GM23338 (cell line): ENCODE results near the gene AQP5. TPM values are rescaled to one million over a fixed set of nuclear protein-coding genes. Genes with fewer than 3 reads are reported as not detected.

Experiments
- ATAC-seq: fragments of 200-7000 bp; cut with Tn5 transposase; 3 replicates; pipeline ENCODE4 v1.9.1; 2020
- DNase-seq: peaks from one replicate; pipeline ENCODE4 v3.0.0-alpha.2; 2015; ENCODE audit warnings: low spot score
- H2AFZ ChIP-seq: fragments of 200-600 bp; sonication (generic); 2 replicates; pipeline ENCODE4 v1.8.0; 2016; ENCODE audit warnings: antibody characterized with exemption, mild to moderate bottlenecking, moderate library complexity
- H3F3A ChIP-seq: fragments of 200-600 bp; sonication (generic); replicated peaks from 2 replicates; pipeline ENCODE4 v1.8.0; 2017; ENCODE audit warnings: antibody characterized with exemption, mixed run types, low read depth
- H3K27ac ChIP-seq: fragments of 200-600 bp; sonication (generic); 2 replicates; pipeline ENCODE4 v1.6.1; 2016; ENCODE audit warnings: low read depth
- H3K27me3 ChIP-seq: fragments of 200-600 bp; sonication (generic); 2 replicates; pipeline ENCODE4 v1.8.0; 2016; ENCODE audit warnings: mild to moderate bottlenecking, mixed run types, moderate library complexity; ENCODE audit not compliant: insufficient read depth
- H3K36me3 ChIP-seq: fragments of 200-600 bp; sonication (generic); 2 replicates; pipeline ENCODE4 v1.8.0; 2016; ENCODE audit warnings: mild to moderate bottlenecking; ENCODE audit not compliant: insufficient read depth
- H3K4me1 ChIP-seq: fragments of 200-600 bp; sonication (generic); 2 replicates; pipeline ENCODE4 v1.8.0; 2016; ENCODE audit warnings: mild to moderate bottlenecking, moderate library complexity; ENCODE audit not compliant: insufficient read depth
- H3K4me2 ChIP-seq: fragments of 200-600 bp; sonication (generic); 2 replicates; pipeline ENCODE4 v1.7.1; 2017; ENCODE audit warnings: mixed run types
- H3K4me3 ChIP-seq: fragments of 200-600 bp; sonication (generic); 2 replicates; pipeline ENCODE4 v1.6.1; 2016; ENCODE audit warnings: mixed run types
- H3K79me2 ChIP-seq: fragments of 200-600 bp; sonication (generic); replicated peaks from 2 replicates; pipeline ENCODE4 v1.8.0; 2017; ENCODE audit warnings: mild to moderate bottlenecking; ENCODE audit not compliant: insufficient read depth
- H3K9me2 ChIP-seq: fragments of 200-600 bp; sonication (generic); 2 replicates; pipeline ENCODE4 v1.8.0; 2017; ENCODE audit not compliant: insufficient read depth
- H4K20me1 ChIP-seq: fragments of 200-600 bp; sonication (generic); replicated peaks from 2 replicates; pipeline ENCODE4 v1.8.0; 2017; ENCODE audit warnings: mild to moderate bottlenecking; ENCODE audit not compliant: insufficient read depth
- H3K27ac Mint-ChIP-seq: 2 replicates; pipeline ENCODE4 v1.8.0; 2020; ENCODE audit warnings: inconsistent platforms, mild to moderate bottlenecking, moderate library complexity, mixed read lengths
- H3K27me3 Mint-ChIP-seq: 3 replicates; pipeline ENCODE4 v1.8.0; 2022; ENCODE audit warnings: low read depth, mild to moderate bottlenecking, moderate library complexity, mixed read lengths, inconsistent platforms; ENCODE audit not compliant: insufficient read depth, poor library complexity
- H3K36me3 Mint-ChIP-seq: 3 replicates; pipeline ENCODE4 v1.8.0; 2021; ENCODE audit warnings: low read depth, mild to moderate bottlenecking, inconsistent platforms, moderate library complexity, mixed read lengths
- H3K4me1 Mint-ChIP-seq: 3 replicates; pipeline ENCODE4 v1.8.0; 2020; ENCODE audit warnings: mild to moderate bottlenecking, inconsistent platforms, mixed read lengths
- H3K4me3 Mint-ChIP-seq: 3 replicates; pipeline ENCODE4 v1.8.0; 2021; ENCODE audit warnings: moderate library complexity, mild to moderate bottlenecking, inconsistent platforms, mixed read lengths
- H3K9me3 Mint-ChIP-seq: 3 replicates; pipeline ENCODE4 v1.8.0; 2020; ENCODE audit warnings: moderate library complexity, mild to moderate bottlenecking, inconsistent platforms, mixed read lengths
- CREB1 ChIP-seq: fragments of 250-450 bp; sonication (Bioruptor Pico); IDR thresholded peaks from 2 replicates; pipeline ENCODE4 v1.5.0; 2020; ENCODE audit warnings: low read depth, mild to moderate bottlenecking, moderate library complexity
- ETS1 ChIP-seq: IDR thresholded peaks from 2 replicates; pipeline ENCODE4 v1.6.1; 2016; ENCODE audit warnings: antibody characterized with exemption
- EZH2phosphoT487 ChIP-seq: fragments of 200-600 bp; sonication (generic); IDR thresholded peaks from one replicate; pipeline ENCODE4 v1.8.1; 2018; ENCODE audit warnings: antibody characterized with exemption; ENCODE audit not compliant: unreplicated experiment
- JUNB ChIP-seq: IDR thresholded peaks from one replicate; pipeline ENCODE4 v1.6.1; 2016; ENCODE audit warnings: antibody characterized with exemption; ENCODE audit not compliant: unreplicated experiment
- NANOG ChIP-seq: IDR thresholded peaks from 2 replicates; pipeline ENCODE4 v1.6.1; 2016; ENCODE audit warnings: antibody characterized with exemption, borderline replicate concordance
- STAT1 ChIP-seq: IDR thresholded peaks from one replicate; pipeline ENCODE4 v1.6.1; 2016; ENCODE audit warnings: antibody characterized with exemption; ENCODE audit not compliant: unreplicated experiment
- ZNF114 ChIP-seq: fragments of 250-450 bp; sonication (Bioruptor Pico); IDR thresholded peaks from 2 replicates; pipeline ENCODE4 v1.5.0; 2020; ENCODE audit warnings: mild to moderate bottlenecking, moderate library complexity
- ZNF331 ChIP-seq: fragments of 250-450 bp; sonication (Bioruptor Pico); IDR thresholded peaks from 2 replicates; pipeline ENCODE4 v1.5.0; 2020; ENCODE audit warnings: low read depth, mild to moderate bottlenecking, moderate library complexity
- polyA plus RNA-seq: library from polyadenylated mRNA; unstranded; fragments of >200 nt; fragmentation: Nextera tagmentation; extraction: Ambion mirVana; gene quantifications from 2 replicates; pipeline ENCODE4 v1.2.1, GENCODE V29; 2016
- total RNA-seq: library from RNA; depleted of rRNA; stranded (reverse); fragments of >200 nt; shearing (Covaris generic); gene quantifications from 2 replicates; pipeline ENCODE4 v1.2.3, GENCODE V29; 2014
- TF ChIP-seq, protein P1 (sequence below): IDR thresholded peaks from one replicate; pipeline ENCODE4 v1.6.1; 2018; ENCODE audit warnings: antibody characterized with exemption; ENCODE audit not compliant: unreplicated experiment
- TF ChIP-seq, protein P2 (sequence below): fragments of 250-450 bp; sonication (Bioruptor Pico); IDR thresholded peaks from 2 replicates; pipeline ENCODE4 v1.5.0; 2020; ENCODE audit warnings: mild to moderate bottlenecking, moderate library complexity

The AQP5 gene
- total and polyA plus RNA-seq, 2 experiments from 2014 or later: 1.3 to 2.2 TPM

- TF ChIP-seq, protein P1, sequence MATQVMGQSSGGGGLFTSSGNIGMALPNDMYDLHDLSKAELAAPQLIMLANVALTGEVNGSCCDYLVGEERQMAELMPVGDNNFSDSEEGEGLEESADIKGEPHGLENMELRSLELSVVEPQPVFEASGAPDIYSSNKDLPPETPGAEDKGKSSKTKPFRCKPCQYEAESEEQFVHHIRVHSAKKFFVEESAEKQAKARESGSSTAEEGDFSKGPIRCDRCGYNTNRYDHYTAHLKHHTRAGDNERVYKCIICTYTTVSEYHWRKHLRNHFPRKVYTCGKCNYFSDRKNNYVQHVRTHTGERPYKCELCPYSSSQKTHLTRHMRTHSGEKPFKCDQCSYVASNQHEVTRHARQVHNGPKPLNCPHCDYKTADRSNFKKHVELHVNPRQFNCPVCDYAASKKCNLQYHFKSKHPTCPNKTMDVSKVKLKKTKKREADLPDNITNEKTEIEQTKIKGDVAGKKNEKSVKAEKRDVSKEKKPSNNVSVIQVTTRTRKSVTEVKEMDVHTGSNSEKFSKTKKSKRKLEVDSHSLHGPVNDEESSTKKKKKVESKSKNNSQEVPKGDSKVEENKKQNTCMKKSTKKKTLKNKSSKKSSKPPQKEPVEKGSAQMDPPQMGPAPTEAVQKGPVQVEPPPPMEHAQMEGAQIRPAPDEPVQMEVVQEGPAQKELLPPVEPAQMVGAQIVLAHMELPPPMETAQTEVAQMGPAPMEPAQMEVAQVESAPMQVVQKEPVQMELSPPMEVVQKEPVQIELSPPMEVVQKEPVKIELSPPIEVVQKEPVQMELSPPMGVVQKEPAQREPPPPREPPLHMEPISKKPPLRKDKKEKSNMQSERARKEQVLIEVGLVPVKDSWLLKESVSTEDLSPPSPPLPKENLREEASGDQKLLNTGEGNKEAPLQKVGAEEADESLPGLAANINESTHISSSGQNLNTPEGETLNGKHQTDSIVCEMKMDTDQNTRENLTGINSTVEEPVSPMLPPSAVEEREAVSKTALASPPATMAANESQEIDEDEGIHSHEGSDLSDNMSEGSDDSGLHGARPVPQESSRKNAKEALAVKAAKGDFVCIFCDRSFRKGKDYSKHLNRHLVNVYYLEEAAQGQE: no peak
- TF ChIP-seq STAT1 (no peak), ETS1 (no peak), NANOG (no peak), JUNB (no peak)
Measured at GRCh38 chr12:49912345-49913255, 49.1 kb upstream of the AQP5 start (continued).

DNA sequence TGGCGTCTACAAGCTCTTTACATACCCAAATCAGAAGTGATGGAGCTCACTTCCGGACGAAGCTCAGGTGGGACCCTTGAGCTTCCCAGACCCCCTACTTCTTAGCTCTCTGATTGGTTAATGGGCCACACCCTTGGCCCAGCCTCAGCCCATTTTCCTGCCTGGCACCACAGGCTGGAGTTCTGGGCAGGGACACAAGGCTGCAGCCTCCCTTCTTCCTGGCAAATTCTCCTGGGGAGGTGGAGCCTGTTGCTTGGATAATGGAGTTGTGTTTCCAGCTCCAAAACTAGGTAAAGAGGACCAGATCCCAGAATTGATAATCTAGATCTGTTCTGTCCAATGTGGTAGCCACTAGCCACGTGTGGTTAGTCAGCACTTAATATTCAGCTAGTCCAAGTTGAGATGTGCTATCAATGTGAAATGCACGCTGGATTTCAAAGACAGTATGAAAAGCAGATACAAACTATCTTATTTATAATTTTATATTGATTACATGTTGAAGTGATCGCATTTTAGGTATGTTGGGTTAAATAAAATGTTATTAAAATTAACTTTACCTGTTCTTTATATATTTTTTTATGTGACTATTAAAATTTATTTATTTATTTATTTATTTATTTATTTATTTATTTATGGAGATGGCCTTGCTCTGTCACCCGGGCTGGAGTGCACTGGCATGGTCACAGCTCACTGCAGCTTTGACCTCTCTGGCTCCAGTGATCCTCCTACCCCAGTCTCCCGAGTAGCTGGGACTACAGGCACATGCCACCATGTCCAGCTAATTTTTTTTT lies 45.3 kb upstream of the AQP5 start:
- H3K36me3 ChIP-seq: no peaks in the 10 kb centered on the region
- Mint-ChIP-seq H3K27me3 (peaks cover 8% of the 10 kb centered on the region), H3K27ac (no peak overlapping the region), H3K4me3 (no peak overlapping the region), H3K9me3 (no peaks in the 10 kb centered on the region), H3K36me3 (no peaks in the 10 kb centered on the region), H3K4me1 (peaks cover 17% of the 10 kb centered on the region)
- H3K4me3 ChIP-seq: no peak overlapping the region
- H3K4me2 ChIP-seq: no peak overlapping the region
- no peak for DNase-seq
- H3K27ac ChIP-seq: no peak overlapping the region
- H3K27me3 ChIP-seq: no peaks in the 10 kb centered on the region
- H3F3A ChIP-seq: peaks cover 4% of the 10 kb centered on the region; the same call in 1 of the 2 replicates
- no peak for ATAC-seq
- no peaks in the 10 kb centered on the region for H3K9me2 ChIP-seq
- H4K20me1 ChIP-seq: no peaks in the 10 kb centered on the region
- peaks cover 4% of the 10 kb centered on the region; the same call in 1 of the 2 replicates for H3K4me1 ChIP-seq
- H2AFZ ChIP-seq: peak overlapping the region; percentile 66; the same call in 1 of the 2 replicates
- no peaks in the 10 kb centered on the region for H3K79me2 ChIP-seq
- TF ChIP-seq ZNF114 (CRISPR knock-in tag) (no peak), ETS1 (no peak), STAT1 (no peak), CREB1 (CRISPR knock-in tag) (no peak), EZH2phosphoT487 (no peak), ZNF331 (CRISPR knock-in tag) (no peak)
- TF ChIP-seq, protein P2, sequence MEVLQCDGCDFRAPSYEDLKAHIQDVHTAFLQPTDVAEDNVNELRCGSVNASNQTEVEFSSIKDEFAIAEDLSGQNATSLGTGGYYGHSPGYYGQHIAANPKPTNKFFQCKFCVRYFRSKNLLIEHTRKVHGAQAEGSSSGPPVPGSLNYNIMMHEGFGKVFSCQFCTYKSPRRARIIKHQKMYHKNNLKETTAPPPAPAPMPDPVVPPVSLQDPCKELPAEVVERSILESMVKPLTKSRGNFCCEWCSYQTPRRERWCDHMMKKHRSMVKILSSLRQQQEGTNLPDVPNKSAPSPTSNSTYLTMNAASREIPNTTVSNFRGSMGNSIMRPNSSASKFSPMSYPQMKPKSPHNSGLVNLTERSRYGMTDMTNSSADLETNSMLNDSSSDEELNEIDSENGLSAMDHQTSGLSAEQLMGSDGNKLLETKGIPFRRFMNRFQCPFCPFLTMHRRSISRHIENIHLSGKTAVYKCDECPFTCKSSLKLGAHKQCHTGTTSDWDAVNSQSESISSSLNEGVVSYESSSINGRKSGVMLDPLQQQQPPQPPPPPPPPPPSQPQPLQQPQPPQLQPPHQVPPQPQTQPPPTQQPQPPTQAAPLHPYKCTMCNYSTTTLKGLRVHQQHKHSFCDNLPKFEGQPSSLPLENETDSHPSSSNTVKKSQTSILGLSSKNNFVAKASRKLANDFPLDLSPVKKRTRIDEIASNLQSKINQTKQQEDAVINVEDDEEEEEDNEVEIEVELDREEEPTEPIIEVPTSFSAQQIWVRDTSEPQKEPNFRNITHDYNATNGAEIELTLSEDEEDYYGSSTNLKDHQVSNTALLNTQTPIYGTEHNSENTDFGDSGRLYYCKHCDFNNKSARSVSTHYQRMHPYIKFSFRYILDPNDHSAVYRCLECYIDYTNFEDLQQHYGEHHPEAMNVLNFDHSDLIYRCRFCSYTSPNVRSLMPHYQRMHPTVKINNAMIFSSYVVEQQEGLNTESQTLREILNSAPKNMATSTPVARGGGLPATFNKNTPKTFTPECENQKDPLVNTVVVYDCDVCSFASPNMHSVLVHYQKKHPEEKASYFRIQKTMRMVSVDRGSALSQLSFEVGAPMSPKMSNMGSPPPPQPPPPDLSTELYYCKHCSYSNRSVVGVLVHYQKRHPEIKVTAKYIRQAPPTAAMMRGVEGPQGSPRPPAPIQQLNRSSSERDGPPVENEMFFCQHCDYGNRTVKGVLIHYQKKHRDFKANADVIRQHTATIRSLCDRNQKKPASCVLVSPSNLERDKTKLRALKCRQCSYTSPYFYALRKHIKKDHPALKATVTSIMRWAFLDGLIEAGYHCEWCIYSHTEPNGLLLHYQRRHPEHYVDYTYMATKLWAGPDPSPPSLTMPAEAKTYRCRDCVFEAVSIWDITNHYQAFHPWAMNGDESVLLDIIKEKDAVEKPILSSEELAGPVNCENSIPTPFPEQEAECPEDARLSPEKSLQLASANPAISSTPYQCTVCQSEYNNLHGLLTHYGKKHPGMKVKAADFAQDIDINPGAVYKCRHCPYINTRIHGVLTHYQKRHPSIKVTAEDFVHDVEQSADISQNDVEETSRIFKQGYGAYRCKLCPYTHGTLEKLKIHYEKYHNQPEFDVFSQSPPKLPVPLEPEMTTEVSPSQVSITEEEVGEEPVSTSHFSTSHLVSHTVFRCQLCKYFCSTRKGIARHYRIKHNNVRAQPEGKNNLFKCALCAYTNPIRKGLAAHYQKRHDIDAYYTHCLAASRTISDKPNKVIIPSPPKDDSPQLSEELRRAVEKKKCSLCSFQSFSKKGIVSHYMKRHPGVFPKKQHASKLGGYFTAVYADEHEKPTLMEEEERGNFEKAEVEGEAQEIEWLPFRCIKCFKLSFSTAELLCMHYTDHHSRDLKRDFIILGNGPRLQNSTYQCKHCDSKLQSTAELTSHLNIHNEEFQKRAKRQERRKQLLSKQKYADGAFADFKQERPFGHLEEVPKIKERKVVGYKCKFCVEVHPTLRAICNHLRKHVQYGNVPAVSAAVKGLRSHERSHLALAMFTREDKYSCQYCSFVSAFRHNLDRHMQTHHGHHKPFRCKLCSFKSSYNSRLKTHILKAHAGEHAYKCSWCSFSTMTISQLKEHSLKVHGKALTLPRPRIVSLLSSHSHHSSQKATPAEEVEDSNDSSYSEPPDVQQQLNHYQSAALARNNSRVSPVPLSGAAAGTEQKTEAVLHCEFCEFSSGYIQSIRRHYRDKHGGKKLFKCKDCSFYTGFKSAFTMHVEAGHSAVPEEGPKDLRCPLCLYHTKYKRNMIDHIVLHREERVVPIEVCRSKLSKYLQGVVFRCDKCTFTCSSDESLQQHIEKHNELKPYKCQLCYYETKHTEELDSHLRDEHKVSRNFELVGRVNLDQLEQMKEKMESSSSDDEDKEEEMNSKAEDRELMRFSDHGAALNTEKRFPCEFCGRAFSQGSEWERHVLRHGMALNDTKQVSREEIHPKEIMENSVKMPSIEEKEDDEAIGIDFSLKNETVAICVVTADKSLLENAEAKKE (CRISPR knock-in tag): no peak
